GM23338 (cell line): ENCODE data around the gene MAS1L. TPM values are rescaled to one million over a fixed set of nuclear protein-coding genes. Genes with fewer than 3 reads are reported as not detected.

ENCODE experiments used
- ATAC-seq: fragments of 200-7000 bp; cut with Tn5 transposase; 3 replicates; pipeline ENCODE4 v1.9.1; 2020
- DNase-seq: peaks from one replicate; pipeline ENCODE4 v3.0.0-alpha.2; 2015; ENCODE audit warnings: low spot score
- H2AFZ ChIP-seq: fragments of 200-600 bp; sonication (generic); 2 replicates; pipeline ENCODE4 v1.8.0; 2016; ENCODE audit warnings: antibody characterized with exemption, mild to moderate bottlenecking, moderate library complexity
- H3F3A ChIP-seq: fragments of 200-600 bp; sonication (generic); replicated peaks from 2 replicates; pipeline ENCODE4 v1.8.0; 2017; ENCODE audit warnings: antibody characterized with exemption, mixed run types, low read depth
- H3K27ac ChIP-seq: fragments of 200-600 bp; sonication (generic); 2 replicates; pipeline ENCODE4 v1.6.1; 2016; ENCODE audit warnings: low read depth
- H3K27me3 ChIP-seq: fragments of 200-600 bp; sonication (generic); 2 replicates; pipeline ENCODE4 v1.8.0; 2016; ENCODE audit warnings: mild to moderate bottlenecking, mixed run types, moderate library complexity; ENCODE audit not compliant: insufficient read depth
- H3K36me3 ChIP-seq: fragments of 200-600 bp; sonication (generic); 2 replicates; pipeline ENCODE4 v1.8.0; 2016; ENCODE audit warnings: mild to moderate bottlenecking; ENCODE audit not compliant: insufficient read depth
- H3K4me1 ChIP-seq: fragments of 200-600 bp; sonication (generic); 2 replicates; pipeline ENCODE4 v1.8.0; 2016; ENCODE audit warnings: mild to moderate bottlenecking, moderate library complexity; ENCODE audit not compliant: insufficient read depth
- H3K4me2 ChIP-seq: fragments of 200-600 bp; sonication (generic); 2 replicates; pipeline ENCODE4 v1.7.1; 2017; ENCODE audit warnings: mixed run types
- H3K4me3 ChIP-seq: fragments of 200-600 bp; sonication (generic); 2 replicates; pipeline ENCODE4 v1.6.1; 2016; ENCODE audit warnings: mixed run types
- H3K79me2 ChIP-seq: fragments of 200-600 bp; sonication (generic); replicated peaks from 2 replicates; pipeline ENCODE4 v1.8.0; 2017; ENCODE audit warnings: mild to moderate bottlenecking; ENCODE audit not compliant: insufficient read depth
- H3K9me2 ChIP-seq: fragments of 200-600 bp; sonication (generic); 2 replicates; pipeline ENCODE4 v1.8.0; 2017; ENCODE audit not compliant: insufficient read depth
- H4K20me1 ChIP-seq: fragments of 200-600 bp; sonication (generic); replicated peaks from 2 replicates; pipeline ENCODE4 v1.8.0; 2017; ENCODE audit warnings: mild to moderate bottlenecking; ENCODE audit not compliant: insufficient read depth
- H3K27ac Mint-ChIP-seq: 2 replicates; pipeline ENCODE4 v1.8.0; 2020; ENCODE audit warnings: inconsistent platforms, mild to moderate bottlenecking, moderate library complexity, mixed read lengths
- H3K27me3 Mint-ChIP-seq: 3 replicates; pipeline ENCODE4 v1.8.0; 2022; ENCODE audit warnings: low read depth, mild to moderate bottlenecking, moderate library complexity, mixed read lengths, inconsistent platforms; ENCODE audit not compliant: insufficient read depth, poor library complexity
- H3K36me3 Mint-ChIP-seq: 3 replicates; pipeline ENCODE4 v1.8.0; 2021; ENCODE audit warnings: low read depth, mild to moderate bottlenecking, inconsistent platforms, moderate library complexity, mixed read lengths
- H3K4me1 Mint-ChIP-seq: 3 replicates; pipeline ENCODE4 v1.8.0; 2020; ENCODE audit warnings: mild to moderate bottlenecking, inconsistent platforms, mixed read lengths
- H3K4me3 Mint-ChIP-seq: 3 replicates; pipeline ENCODE4 v1.8.0; 2021; ENCODE audit warnings: moderate library complexity, mild to moderate bottlenecking, inconsistent platforms, mixed read lengths
- H3K9me3 Mint-ChIP-seq: 3 replicates; pipeline ENCODE4 v1.8.0; 2020; ENCODE audit warnings: moderate library complexity, mild to moderate bottlenecking, inconsistent platforms, mixed read lengths
- CREB1 ChIP-seq: fragments of 250-450 bp; sonication (Bioruptor Pico); IDR thresholded peaks from 2 replicates; pipeline ENCODE4 v1.5.0; 2020; ENCODE audit warnings: low read depth, mild to moderate bottlenecking, moderate library complexity
- EZH2 ChIP-seq: fragments of 200-600 bp; sonication (generic); IDR thresholded peaks from one replicate; pipeline ENCODE4 v1.8.0; 2017; ENCODE audit warnings: antibody characterized with exemption, mild to moderate bottlenecking, low read depth; ENCODE audit not compliant: unreplicated experiment
- STAT1 ChIP-seq: IDR thresholded peaks from one replicate; pipeline ENCODE4 v1.6.1; 2016; ENCODE audit warnings: antibody characterized with exemption; ENCODE audit not compliant: unreplicated experiment
- ZNF114 ChIP-seq: fragments of 250-450 bp; sonication (Bioruptor Pico); IDR thresholded peaks from 2 replicates; pipeline ENCODE4 v1.5.0; 2020; ENCODE audit warnings: mild to moderate bottlenecking, moderate library complexity
- ZNF331 ChIP-seq: fragments of 250-450 bp; sonication (Bioruptor Pico); IDR thresholded peaks from 2 replicates; pipeline ENCODE4 v1.5.0; 2020; ENCODE audit warnings: low read depth, mild to moderate bottlenecking, moderate library complexity
- polyA plus RNA-seq: library from polyadenylated mRNA; unstranded; fragments of >200 nt; fragmentation: Nextera tagmentation; extraction: Ambion mirVana; gene quantifications from 2 replicates; pipeline ENCODE4 v1.2.1, GENCODE V29; 2016
- total RNA-seq: library from RNA; depleted of rRNA; stranded (reverse); fragments of >200 nt; shearing (Covaris generic); gene quantifications from 2 replicates; pipeline ENCODE4 v1.2.3, GENCODE V29; 2014
- TF ChIP-seq, protein P1 (sequence below): IDR thresholded peaks from 2 replicates; pipeline ENCODE4 v1.6.1; 2016; ENCODE audit warnings: antibody characterized with exemption
- TF ChIP-seq, protein P2 (sequence below), 2 experiments: fragments of 200-600 bp in 1 of 2; sonication (generic) in 1 of 2; conservative IDR thresholded peaks; 2 replicates each; pipeline versions ENCODE4 v1.5.1 to v1.6.1; 2016 to 2017; ENCODE audit warnings: antibody characterized with exemption in 2 of 2, low read depth in 2 of 2, mild to moderate bottlenecking in 2 of 2, moderate library complexity in 1 of 2
- TF ChIP-seq, protein P3 (sequence below): IDR thresholded peaks from one replicate; pipeline ENCODE4 v1.6.1; 2018; ENCODE audit warnings: antibody characterized with exemption; ENCODE audit not compliant: unreplicated experiment

The MAS1L gene
- total and polyA plus RNA-seq, 2 experiments from 2014 or later, result not detected

DNA sequence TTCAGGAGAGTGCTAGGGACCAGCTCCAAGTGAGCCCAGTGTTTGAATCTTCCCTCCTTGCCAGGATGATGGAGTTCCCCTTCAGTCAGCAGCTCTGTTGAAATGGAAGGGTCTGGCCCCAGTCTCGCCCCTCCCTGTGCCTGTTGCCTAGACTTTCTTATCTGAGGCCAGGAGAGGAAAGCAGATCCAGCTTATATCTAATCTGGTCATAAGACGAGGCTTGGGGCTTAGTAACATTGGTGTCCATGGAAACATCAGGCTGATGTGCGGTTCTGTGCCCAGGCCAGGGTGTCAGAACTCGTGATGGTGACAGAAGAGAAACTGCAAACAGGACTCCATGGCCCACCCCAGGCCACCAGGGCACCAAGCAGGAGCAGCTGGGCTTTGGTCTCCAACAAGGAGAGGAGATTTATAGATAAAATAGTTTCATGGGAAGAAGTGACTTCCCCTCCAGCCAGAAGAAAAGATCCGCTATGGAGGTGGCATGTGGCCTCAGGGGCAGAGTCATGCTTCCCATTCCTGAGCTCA lies 9.8 kb downstream of the MAS1L start (continued):
- TF ChIP-seq CREB1 (CRISPR knock-in tag) (no peak), ZNF331 (CRISPR knock-in tag) (no peak)
- TF ChIP-seq, protein P1, sequence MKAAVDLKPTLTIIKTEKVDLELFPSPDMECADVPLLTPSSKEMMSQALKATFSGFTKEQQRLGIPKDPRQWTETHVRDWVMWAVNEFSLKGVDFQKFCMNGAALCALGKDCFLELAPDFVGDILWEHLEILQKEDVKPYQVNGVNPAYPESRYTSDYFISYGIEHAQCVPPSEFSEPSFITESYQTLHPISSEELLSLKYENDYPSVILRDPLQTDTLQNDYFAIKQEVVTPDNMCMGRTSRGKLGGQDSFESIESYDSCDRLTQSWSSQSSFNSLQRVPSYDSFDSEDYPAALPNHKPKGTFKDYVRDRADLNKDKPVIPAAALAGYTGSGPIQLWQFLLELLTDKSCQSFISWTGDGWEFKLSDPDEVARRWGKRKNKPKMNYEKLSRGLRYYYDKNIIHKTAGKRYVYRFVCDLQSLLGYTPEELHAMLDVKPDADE, result no peak
- TF ChIP-seq, protein P2, sequence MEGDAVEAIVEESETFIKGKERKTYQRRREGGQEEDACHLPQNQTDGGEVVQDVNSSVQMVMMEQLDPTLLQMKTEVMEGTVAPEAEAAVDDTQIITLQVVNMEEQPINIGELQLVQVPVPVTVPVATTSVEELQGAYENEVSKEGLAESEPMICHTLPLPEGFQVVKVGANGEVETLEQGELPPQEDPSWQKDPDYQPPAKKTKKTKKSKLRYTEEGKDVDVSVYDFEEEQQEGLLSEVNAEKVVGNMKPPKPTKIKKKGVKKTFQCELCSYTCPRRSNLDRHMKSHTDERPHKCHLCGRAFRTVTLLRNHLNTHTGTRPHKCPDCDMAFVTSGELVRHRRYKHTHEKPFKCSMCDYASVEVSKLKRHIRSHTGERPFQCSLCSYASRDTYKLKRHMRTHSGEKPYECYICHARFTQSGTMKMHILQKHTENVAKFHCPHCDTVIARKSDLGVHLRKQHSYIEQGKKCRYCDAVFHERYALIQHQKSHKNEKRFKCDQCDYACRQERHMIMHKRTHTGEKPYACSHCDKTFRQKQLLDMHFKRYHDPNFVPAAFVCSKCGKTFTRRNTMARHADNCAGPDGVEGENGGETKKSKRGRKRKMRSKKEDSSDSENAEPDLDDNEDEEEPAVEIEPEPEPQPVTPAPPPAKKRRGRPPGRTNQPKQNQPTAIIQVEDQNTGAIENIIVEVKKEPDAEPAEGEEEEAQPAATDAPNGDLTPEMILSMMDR (conservative IDR thresholded peaks at IDR 0.05; ENCODE audit: low read depth in 2 of 2), result no peak

DNA sequence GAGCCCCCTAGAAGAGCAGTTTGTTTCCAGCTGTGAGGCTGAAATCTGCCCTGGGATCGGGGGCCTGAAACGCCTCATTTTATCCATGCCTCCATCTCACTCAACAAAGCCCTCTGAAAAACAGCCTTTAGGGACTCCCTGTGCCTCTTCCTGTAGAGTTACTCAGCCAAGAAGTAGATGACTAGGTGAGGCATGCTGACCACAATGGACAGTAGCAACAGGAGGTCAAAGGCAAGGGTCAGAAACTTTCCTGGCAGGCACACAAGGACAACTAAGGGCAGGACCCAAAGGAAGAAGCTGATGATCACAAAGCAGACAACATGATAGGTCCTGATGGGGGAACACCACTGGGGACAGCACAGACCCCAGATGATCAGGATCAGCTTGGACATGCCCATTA lies 12.8 kb downstream of the MAS1L start:
- Histone ChIP-seq H3K4me1 (no peaks in the 10 kb centered on the region), H3K79me2 (no peaks in the 10 kb centered on the region), H3K36me3 (no peaks in the 10 kb centered on the region), H2AFZ (no peak overlapping the region), H3K4me2 (no peak overlapping the region), H3K9me2 (peaks cover 32% of the 10 kb centered on the region), H3F3A (no peaks in the 10 kb centered on the region), H4K20me1 (no peaks in the 10 kb centered on the region), H3K27ac (no peak overlapping the region), H3K27me3 (no peaks in the 10 kb centered on the region), H3K4me3 (no peak overlapping the region)
- Mint-ChIP-seq H3K36me3 (no peaks in the 10 kb centered on the region), H3K4me1 (no peaks in the 10 kb centered on the region), H3K9me3 (no peaks in the 10 kb centered on the region; the same call in 2 of the 3 replicates), H3K27me3 (peaks cover 5% of the 10 kb centered on the region), H3K4me3 (no peak overlapping the region), H3K27ac (no peak overlapping the region)
- ATAC-seq, result no peak
- TF ChIP-seq, protein P1, result no peak
- TF ChIP-seq STAT1 (no peak), CREB1 (CRISPR knock-in tag) (no peak), EZH2 (no peak), ZNF114 (no peak), ZNF331 (CRISPR knock-in tag) (no peak)
- TF ChIP-seq, protein P3, sequence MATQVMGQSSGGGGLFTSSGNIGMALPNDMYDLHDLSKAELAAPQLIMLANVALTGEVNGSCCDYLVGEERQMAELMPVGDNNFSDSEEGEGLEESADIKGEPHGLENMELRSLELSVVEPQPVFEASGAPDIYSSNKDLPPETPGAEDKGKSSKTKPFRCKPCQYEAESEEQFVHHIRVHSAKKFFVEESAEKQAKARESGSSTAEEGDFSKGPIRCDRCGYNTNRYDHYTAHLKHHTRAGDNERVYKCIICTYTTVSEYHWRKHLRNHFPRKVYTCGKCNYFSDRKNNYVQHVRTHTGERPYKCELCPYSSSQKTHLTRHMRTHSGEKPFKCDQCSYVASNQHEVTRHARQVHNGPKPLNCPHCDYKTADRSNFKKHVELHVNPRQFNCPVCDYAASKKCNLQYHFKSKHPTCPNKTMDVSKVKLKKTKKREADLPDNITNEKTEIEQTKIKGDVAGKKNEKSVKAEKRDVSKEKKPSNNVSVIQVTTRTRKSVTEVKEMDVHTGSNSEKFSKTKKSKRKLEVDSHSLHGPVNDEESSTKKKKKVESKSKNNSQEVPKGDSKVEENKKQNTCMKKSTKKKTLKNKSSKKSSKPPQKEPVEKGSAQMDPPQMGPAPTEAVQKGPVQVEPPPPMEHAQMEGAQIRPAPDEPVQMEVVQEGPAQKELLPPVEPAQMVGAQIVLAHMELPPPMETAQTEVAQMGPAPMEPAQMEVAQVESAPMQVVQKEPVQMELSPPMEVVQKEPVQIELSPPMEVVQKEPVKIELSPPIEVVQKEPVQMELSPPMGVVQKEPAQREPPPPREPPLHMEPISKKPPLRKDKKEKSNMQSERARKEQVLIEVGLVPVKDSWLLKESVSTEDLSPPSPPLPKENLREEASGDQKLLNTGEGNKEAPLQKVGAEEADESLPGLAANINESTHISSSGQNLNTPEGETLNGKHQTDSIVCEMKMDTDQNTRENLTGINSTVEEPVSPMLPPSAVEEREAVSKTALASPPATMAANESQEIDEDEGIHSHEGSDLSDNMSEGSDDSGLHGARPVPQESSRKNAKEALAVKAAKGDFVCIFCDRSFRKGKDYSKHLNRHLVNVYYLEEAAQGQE, result no peak
- TF ChIP-seq, protein P2 (conservative IDR thresholded peaks at IDR 0.05; ENCODE audit: low read depth in 2 of 2), result no peak
- DNase-seq, result no peak
